ENCODE results near the gene DLG2. TPM values are rescaled to one million over a fixed set of nuclear protein-coding genes. Genes with fewer than 3 reads are reported as not detected.

Gene DLG2
- total and polyA plus RNA-seq, 9 of the 15 experiments (the other 6 are each of a cell fraction or from before 2014, with no cell fraction given): 0.52 to 1.6 (median 0.95) TPM

DNA sequence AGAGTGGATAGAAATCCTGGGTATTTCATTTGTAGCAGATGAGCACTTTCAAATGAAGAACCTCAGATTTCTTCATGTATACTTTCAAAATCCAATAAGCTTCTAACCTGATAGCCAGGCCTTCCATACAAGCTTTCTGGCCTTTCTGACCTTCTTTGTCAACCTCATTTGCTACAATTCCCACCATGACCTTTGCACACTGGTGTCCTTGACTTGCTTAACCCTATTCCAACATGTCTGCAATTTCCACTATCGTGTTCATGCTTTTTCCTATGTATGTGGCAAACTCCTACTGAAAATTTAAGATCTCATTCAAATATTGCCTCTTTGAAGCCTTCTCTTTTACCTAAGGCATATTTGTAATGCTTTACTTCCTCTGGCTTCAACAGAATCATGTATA lies 2098.9 kb downstream of the DLG2 start:
- Histone ChIP-seq H3K9me3 (replicated peaks; ENCODE audit: control insufficient read depth, insufficient read depth, low read depth, low read length) (no peaks in the 10 kb centered on the region), H3K27ac (ENCODE audit: extremely low read depth, low read depth, low read length) (no peak overlapping the region), H3K4me3 (no peak overlapping the region), H3K4me2 (ENCODE audit: insufficient read depth, low read length) (no peak overlapping the region), H3K36me3 (ENCODE audit: control insufficient read depth, insufficient read depth, low read length) (no peaks in the 10 kb centered on the region), H3K27me3 (ENCODE audit: control insufficient read depth in 2 of 2, insufficient read depth in 2 of 2, low read length in 2 of 2) (no peaks in the 10 kb centered on the region), H2AFZ (ENCODE audit: low read depth, low read length) (no peak overlapping the region), H3K4me1 (replicated peaks in 1 of 2; ENCODE audit: control insufficient read depth in 2 of 2, insufficient read depth in 2 of 2, low read length in 2 of 2) (no peaks in the 10 kb centered on the region), H3K9ac (ENCODE audit: insufficient read depth in 1 of 2, low read depth in 2 of 2, low read length in 2 of 2) (no peak overlapping the region), H4K20me1 (replicated peaks; ENCODE audit: control insufficient read depth, insufficient read depth, low read length) (no peaks in the 10 kb centered on the region), H3K9me1 (ENCODE audit: control insufficient read depth, insufficient read depth, low read length) (no peaks in the 10 kb centered on the region), H3K79me2 (ENCODE audit: control insufficient read depth, insufficient read depth, low read length) (no peaks in the 10 kb centered on the region)
- intact Hi-C loops (cut with micrococcal nuclease) (no loop called here), in situ Hi-C loops (cut with MboI) (no loop called here)
- CTCF ChIA-PET (ENCODE audit: low intra/inter-chr PET ratio): no interaction called here
- no peak for TF ChIP-seq ZKSCAN3 (CRISPR knock-in tag; IDR thresholded peaks at IDR 0.05)
- no peak for TF ChIP-seq HNRNPLL (IDR thresholded peaks at IDR 0.05; ENCODE audit: low read depth, low read length, poor library complexity, severe bottlenecking)
- no peak for TF ChIP-seq COPS2 (conservative IDR thresholded peaks at IDR 0.05)
- TF ChIP-seq, protein P1, sequence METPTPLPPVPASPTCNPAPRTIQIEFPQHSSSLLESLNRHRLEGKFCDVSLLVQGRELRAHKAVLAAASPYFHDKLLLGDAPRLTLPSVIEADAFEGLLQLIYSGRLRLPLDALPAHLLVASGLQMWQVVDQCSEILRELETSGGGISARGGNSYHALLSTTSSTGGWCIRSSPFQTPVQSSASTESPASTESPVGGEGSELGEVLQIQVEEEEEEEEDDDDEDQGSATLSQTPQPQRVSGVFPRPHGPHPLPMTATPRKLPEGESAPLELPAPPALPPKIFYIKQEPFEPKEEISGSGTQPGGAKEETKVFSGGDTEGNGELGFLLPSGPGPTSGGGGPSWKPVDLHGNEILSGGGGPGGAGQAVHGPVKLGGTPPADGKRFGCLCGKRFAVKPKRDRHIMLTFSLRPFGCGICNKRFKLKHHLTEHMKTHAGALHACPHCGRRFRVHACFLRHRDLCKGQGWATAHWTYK (CRISPR knock-in tag; IDR thresholded peaks at IDR 0.05): no peak
- TF ChIP-seq, protein P2, sequence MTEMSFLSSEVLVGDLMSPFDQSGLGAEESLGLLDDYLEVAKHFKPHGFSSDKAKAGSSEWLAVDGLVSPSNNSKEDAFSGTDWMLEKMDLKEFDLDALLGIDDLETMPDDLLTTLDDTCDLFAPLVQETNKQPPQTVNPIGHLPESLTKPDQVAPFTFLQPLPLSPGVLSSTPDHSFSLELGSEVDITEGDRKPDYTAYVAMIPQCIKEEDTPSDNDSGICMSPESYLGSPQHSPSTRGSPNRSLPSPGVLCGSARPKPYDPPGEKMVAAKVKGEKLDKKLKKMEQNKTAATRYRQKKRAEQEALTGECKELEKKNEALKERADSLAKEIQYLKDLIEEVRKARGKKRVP (CRISPR knock-in tag; IDR thresholded peaks at IDR 0.05): no peak
- TF ChIP-seq GABPA (tag; conservative IDR thresholded peaks at IDR 0.05; ENCODE audit: low read depth): no peak
- TF ChIP-seq, protein P3, sequence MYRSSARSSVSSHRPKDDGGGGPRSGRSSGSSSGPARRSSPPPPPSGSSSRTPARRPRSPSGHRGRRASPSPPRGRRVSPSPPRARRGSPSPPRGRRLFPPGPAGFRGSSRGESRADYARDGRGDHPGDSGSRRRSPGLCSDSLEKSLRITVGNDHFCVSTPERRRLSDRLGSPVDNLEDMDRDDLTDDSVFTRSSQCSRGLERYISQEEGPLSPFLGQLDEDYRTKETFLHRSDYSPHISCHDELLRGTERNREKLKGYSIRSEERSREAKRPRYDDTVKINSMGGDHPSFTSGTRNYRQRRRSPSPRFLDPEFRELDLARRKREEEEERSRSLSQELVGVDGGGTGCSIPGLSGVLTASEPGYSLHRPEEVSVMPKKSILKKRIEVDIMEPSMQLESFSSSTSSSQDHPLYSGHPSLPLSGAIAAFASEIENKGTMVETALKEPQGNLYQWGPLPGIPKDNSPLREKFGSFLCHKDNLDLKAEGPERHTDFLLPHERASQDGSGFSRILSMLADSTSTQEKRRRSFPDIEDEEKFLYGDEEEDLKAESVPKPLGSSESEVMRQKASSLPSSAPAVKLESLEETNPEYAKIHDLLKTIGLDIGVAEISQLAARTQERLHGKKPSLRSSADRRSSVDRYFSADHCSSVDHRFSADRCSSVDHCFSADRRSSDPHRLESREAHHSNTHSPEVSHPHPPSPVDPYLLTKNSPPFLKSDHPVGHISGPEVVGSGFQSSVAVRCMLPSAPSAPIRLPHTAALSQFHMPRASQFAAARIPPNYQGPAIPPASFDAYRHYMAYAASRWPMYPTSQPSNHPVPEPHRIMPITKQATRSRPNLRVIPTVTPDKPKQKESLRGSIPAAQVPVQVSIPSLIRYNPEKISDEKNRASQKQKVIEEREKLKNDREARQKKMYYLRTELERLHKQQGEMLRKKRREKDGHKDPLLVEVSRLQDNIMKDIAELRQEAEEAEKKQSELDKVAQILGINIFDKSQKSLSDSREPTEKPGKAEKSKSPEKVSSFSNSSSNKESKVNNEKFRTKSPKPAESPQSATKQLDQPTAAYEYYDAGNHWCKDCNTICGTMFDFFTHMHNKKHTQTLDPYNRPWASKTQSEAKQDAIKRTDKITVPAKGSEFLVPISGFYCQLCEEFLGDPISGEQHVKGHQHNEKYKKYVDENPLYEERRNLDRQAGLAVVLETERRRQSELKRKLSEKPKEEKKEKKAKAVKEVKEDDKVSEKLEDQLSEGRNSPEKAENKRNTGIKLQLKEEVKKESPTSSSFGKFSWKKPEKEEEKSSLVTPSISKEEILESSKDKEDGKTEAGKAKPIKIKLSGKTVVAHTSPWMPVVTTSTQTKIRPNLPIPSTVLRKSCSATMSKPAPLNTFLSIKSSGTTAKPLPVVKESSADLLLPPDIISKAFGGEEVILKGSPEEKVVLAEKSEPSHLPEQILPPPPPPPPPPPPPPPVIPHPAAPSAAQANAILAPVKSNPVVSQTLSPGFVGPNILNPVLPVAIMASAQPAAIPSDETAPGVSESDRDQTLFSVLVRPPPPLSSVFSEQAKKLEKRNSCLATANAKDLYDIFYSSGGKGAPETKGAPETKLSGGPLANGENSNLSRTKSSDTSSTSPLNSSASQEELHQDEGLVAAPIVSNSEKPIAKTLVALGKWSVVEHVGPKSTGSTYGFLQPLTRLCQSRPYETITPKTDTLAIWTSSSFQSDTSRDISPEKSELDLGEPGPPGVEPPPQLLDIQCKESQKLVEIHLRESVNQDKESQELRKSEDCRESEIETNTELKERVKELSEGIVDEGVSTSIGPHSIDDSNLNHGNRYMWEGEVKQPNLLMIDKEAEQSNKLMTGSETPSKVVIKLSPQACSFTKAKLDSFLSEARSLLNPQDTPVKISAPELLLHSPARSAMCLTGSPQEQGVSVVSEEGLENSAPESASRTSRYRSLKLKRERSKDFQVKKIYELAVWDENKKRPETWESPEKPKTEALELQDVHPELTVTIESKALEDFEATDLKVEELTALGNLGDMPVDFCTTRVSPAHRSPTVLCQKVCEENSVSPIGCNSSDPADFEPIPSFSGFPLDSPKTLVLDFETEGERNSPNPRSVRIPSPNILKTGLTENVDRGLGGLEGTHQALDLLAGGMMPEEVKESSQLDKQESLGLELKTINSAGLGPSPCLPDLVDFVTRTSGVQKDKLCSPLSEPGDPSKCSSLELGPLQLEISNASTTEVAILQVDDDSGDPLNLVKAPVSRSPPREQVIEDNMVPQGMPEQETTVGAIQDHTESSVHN (IDR thresholded peaks at IDR 0.05; ENCODE audit: borderline replicate concordance in 1 of 2, low read depth in 1 of 2): no peak
- TF ChIP-seq DIDO1 (tag; IDR thresholded peaks at IDR 0.05; ENCODE audit: low read depth): no peak
- TF ChIP-seq TAF1 (IDR thresholded peaks at IDR 0.05; ENCODE audit: control insufficient read depth, extremely low read depth, insufficient read depth, low read length, severe bottlenecking): no peak
- TF ChIP-seq MCM7 (IDR thresholded peaks at IDR 0.05): no peak
- no peak for TF ChIP-seq ZNF584 (CRISPR knock-in tag; IDR thresholded peaks at IDR 0.05; ENCODE audit: low read depth)
- no TSS peak for BruUV-seq (replicated peaks)
- ATAC-seq: no peak
- DNase-seq (ENCODE audit: extremely low read depth in 1 of 4, low spot score in 3 of 4): no peak
- 0% methylated on average over 1 of the region's 1 CpG for WGBS (ENCODE audit: insufficient coverage, low coverage, missing lambda C conversion rate)
- POLR2A ChIA-PET: interaction anchor here (0.9 to 1.5 kb wide), 2 partner anchors 12 to 28 kb away, joined by 3 to 4 read pairs; no protein-coding TSS in a partner anchor
- no peak for FAIRE-seq

Data from K562 (cell line).